GM18907 (cell line): Measurements from ENCODE around the gene MAP4K1.
"Not testable (repeated sequence)": the region's sequence is repeated elsewhere in the genome, so short reads cannot be mapped to it uniquely, and the experiment has no call there.

Experiments used
- ATAC-seq: cut with Tn5 transposase; IDR thresholded peaks from one replicate; pipeline ENCODE4 v1.9.1; 2021; ENCODE audit warnings: mild to moderate bottlenecking, moderate library complexity; ENCODE audit not compliant: unreplicated experiment

The MAP4K1 gene

GRCh38 chr19:38629568-38629967 is 11.8 kb upstream of the MAP4K1 start:
- no peak for ATAC-seq

- ATAC-seq: no peak
Measured at GRCh38 chr19:38626401-38626800, 8.6 kb upstream of the MAP4K1 start.

GRCh38 chr19:38624822-38625221 is 7.1 kb upstream of the MAP4K1 start:
- no peak for ATAC-seq

- ATAC-seq: no peak
Measured at GRCh38 chr19:38619361-38620174, 1.8 kb upstream of the MAP4K1 start.

- peak; percentile 63 for ATAC-seq
Measured at GRCh38 chr19:38618590-38619360, 1.0 kb upstream of the MAP4K1 start, which contains the start of gene EIF3K. Gene EIF3K (plus strand): TSS chr19:38619188. CDS start chr19:38619269, 81 bp downstream.

GRCh38 chr19:38617283-38617763 is 430 bp downstream of the MAP4K1 start:
- no peak for ATAC-seq

- ATAC-seq: no peak
Measured at GRCh38 chr19:38616265-38616664, 1.5 kb downstream of the MAP4K1 start.

GRCh38 chr19:38615007-38615581 is 2.7 kb downstream of the MAP4K1 start:
- no peak for ATAC-seq

DNA sequence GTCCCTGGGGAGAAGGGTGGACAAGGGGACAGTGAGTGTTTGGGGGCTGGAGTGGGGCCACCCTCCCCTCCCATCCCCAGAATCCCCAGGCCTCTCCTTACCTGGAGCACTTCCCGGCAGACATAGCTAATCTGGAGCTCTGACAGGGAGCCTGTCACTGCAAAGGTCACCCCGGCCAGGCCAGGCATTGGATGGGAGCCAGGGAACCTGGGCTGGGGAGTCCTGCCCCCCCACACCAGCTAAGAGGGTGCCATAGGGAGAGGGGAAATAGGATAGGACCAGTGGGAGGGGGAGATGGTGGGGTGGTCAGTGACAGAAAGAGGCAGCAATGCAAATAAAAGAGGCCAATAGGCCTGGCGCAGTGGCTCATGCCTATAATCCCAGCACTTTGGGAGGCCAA is 3.5 kb downstream of the MAP4K1 start:
- ATAC-seq: no peak

DNA sequence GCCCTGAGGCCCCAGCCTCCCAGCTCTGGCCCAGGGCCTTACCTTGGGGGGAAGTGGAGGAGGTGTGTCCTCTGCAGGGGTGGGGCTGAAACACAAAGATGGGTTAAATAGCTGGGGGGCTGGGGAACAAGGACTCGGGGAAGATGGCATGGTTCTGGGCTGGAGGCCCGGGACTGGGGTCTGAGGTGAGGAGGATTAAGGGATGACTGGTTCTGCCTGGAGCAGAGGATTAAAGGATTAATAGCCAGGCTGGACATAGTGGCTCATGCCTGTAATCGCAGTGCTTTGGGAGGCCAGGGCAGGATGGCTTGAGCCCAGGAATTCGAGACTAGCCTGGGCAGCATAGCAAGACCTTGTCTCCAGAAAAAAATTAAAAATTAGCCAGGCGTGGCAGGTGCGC is 11.6 kb downstream of the MAP4K1 start:
- no peak for ATAC-seq

DNA sequence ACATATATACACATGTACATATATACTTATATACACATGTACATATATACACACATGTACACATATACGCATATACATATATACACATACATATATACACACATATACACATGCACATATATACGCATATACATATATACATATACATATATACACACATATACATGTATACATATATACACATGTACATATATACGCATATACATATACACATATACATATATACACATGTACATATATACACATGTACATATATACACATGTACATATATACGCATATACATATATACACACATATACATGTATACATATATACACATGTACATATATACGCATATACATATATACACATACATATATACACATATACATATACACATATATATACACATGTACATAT is 14.9 kb downstream of the MAP4K1 start:
- not testable (repeated sequence) for ATAC-seq

DNA sequence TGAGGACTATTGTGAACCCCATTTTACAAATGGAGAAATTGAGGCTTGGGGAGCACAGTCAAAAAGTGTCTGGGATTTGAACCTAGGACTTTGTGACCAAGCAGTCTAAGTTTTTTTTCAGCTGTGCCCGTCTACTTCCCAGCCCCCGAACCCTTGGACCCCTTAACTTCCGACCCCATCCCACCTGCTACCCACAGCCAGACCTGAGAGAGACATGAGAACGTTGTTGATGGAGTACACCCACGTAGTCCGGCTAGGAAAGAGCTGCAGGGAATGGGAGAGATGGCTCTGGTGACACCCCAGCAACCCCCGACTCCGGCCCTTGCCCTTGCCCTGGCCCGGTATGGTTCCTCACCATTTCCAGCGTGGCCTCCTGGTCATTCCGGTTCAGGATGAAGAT is 18.0 kb downstream of the MAP4K1 start:
- no peak for ATAC-seq

- ATAC-seq: no peak
Measured at GRCh38 chr19:38597075-38597474, 20.7 kb downstream of the MAP4K1 start.

- ATAC-seq: no peak
Measured at GRCh38 chr19:38596057-38596981, 21.4 kb downstream of the MAP4K1 start.

DNA sequence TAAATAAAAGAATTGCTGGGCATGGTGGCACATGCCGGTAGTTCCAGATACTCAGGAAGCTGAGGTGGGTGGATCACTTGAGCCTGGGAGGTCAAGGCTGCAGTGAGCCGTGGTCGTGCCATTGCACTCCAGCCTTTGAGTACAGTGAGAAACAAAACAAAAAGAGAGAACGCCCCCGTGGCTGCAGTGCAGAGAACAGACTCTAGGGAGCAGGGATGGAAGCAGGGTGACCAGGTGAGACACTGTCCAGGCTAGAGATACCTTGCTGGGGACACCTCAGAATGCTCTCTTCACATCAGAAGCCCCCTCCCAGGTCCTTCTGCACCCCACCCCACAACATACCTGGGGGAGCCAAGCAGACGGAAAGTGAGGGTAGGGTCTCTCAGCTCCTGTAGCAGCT is 24.8 kb downstream of the MAP4K1 start:
- no peak for ATAC-seq

- ATAC-seq: no peak
Measured at GRCh38 chr19:38588041-38588440, 29.7 kb downstream of the MAP4K1 start.

GRCh38 chr19:38587562-38587961 is 30.2 kb downstream of the MAP4K1 start:
- no peak for ATAC-seq

DNA sequence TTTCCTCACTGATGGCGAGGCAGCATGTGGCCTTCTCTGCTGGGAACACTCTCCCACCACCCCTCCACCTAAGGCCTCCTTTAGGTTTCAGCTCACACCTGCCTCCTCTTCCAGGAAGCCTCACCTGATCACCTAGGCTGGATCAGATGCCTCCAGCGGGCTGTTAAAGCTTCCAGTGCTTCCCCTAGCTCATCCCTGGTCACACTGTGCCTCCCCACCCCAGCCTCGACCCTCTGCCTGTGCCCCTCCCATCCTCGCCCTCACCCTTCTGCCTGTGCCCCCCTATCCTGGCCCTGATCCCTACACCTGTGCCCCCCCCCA is 33.8 kb downstream of the MAP4K1 start:
- no peak for ATAC-seq

- ATAC-seq: peak; percentile 80
Measured at GRCh38 chr19:38583219-38583984, 34.4 kb downstream of the MAP4K1 start.

GRCh38 chr19:38580080-38580479 is 37.7 kb downstream of the MAP4K1 start:
- no peak for ATAC-seq
